NCI-H2171 treated with DMSO at 0.1 percent for 48 hours (cell line): ENCODE measurements around the gene TSEN54.

Experiments used
- DNase-seq: peaks from one replicate; lab custom pipeline; 2025; lab: John Stamatoyannopoulos, UW

TSEN54 gene

GRCh38 chr17:75565618-75566017 is 49.3 kb downstream of the TSEN54 start:
- DNase-seq: no peak

- DNase-seq: no peak
Observed at GRCh38 chr17:75566416-75566815, 50.1 kb downstream of the TSEN54 start.

DNA sequence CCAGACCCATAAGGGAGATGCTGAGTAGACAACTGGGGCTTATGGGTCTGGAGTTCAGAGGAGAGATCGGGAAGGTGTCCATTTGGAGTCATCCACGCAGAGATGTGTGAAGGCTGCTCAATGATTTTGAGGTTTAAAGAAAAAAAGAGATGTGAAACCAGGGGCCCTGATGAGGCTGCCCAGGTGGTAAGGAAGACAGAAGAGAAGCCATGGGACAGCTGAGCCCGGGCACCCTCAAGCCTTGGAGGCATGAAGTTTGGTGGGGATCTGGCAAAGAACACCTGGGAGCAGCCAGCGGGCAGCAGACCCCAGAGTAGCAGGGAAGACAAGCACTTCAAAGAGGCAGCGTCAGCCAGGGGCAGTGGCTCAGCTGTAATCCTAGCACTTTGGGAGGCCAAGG is 50.5 kb downstream of the TSEN54 start:
- DNase-seq: no peak

GRCh38 chr17:75568412-75569255 is 52.3 kb downstream of the TSEN54 start:
- DNase-seq: no peak

DNA sequence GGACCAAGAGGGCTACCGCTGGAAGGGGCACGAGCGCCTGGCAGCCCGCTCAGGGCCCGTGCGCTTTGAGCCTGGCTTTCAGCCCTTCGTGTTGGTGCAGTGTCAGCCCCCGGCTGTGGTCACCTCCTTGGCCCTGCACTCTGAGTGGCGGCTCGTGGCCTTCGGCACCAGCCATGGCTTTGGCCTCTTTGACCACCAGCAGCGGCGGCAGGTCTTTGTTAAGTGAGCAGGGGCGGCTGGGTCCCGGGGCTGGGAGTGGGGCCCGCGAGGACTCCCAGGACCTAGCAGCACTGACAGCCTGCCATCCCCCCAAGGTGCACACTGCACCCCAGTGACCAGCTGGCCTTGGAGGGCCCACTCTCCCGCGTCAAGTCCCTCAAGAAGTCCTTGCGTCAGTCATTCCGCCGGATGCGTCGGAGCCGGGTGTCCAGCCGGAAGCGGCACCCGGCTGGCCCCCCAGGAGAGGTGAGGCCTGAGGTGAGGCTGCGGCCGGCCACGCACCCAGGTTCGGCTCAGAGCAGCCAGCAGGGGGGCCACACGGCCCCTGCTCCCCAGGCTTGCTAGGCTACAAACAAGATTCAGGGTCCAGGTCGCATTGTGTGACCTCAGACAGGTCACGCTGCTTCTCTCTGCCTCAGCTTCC is 53.8 kb downstream of the TSEN54 start:
- no peak for DNase-seq

DNA sequence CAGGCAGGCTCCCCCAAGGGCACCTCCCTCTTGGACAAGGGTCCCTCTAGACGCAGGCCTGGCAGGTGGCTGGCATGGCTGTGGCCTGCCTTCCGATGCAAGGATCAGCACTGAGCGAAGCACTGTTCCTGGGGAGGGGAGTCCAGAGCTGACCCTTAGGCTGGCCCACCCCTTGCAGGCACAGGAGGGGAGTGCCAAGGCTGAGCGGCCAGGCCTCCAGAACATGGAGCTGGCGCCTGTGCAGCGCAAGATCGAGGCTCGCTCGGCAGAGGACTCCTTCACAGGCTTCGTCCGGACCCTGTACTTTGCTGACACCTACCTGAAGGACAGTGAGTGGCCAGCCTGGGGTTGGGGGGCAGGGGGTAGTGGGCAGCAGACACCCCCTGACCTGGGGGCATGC is 54.4 kb downstream of the TSEN54 start:
- DNase-seq: no peak

DNA sequence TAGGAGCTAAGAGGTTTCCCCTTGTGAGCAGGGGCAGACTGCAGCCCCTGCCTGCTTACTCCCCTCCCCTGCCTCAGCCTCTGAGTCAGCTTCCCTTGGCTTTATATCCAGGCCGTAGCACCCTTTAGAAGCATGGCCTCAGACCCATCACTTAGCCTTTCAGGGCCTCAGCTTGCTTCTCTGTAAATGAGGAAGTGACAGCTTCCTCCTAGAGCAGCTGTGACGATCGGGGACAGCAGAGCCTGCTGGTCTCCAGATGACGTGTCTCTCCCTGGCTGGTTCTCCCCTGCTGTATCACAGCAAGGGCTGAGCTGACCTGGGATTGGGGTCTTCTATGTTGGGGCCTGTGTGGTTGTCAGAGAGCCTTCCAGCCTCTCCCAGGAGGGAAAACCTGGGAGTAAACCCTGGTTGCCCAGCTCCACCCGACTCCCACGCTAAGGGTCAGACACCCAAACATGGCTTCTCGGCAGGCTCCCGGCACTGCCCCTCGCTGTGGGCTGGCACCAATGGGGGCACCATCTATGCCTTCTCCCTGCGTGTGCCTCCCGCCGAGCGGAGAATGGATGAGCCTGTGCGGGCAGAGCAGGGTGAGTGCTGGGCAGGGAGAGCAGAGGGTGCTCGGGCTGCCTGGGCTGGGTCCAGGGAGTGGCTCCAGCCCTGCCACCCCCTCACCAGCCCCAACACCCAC is 55.0 kb downstream of the TSEN54 start:
- DNase-seq: no peak

DNA sequence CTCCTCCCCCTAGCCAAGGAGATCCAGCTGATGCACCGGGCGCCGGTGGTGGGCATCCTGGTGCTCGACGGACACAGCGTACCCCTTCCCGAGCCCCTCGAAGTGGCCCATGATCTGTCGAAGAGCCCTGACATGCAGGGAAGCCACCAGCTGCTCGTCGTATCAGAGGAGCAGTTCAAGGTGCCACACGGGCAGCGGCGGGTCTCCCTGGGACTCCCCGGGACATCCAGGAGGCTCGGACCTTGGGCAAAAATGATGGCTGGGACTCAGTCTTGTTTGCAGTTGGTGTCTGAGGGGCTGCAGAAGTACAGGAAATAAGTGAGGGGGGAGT is 55.5 kb downstream of the TSEN54 start:
- DNase-seq: no peak

- DNase-seq: no peak
Observed at GRCh38 chr17:75572713-75573539, 56.6 kb downstream of the TSEN54 start.

GRCh38 chr17:75573540-75573957 is 57.2 kb downstream of the TSEN54 start:
- no peak for DNase-seq

GRCh38 chr17:75573994-75574393 is 57.7 kb downstream of the TSEN54 start:
- DNase-seq: no peak
